ENCODE measurements around the gene GJD3. TPM values are rescaled to one million over a fixed set of nuclear protein-coding genes. Genes with fewer than 3 reads are reported as not detected.

GJD3 gene
- total RNA-seq, 1 experiment from 2014 or later, result not detected

- H3K14ac ChIP-seq (ENCODE audit: insufficient read depth, low read length), result no peak overlapping the region; the same call in 1 of the 2 replicates
- no peak overlapping the region for H3K4ac ChIP-seq (ENCODE audit: low read depth, low read length)
- peaks cover 11 to 26% of the 10 kb centered on the region in 2 experiments for H3K4me1 Mint-ChIP-seq
- peaks cover 0 to 5% (median 2%) of the 10 kb centered on the region in 3 experiments; a peak in 4 of 7 replicates for H3K36me3 Mint-ChIP-seq (ENCODE audit: insufficient read depth in 1 of 3, low read depth in 3 of 3)
- no peak overlapping the region for H3K9ac ChIP-seq (ENCODE audit: extremely low read depth, insufficient read length, low read length)
- no peak overlapping the region for H2BK20ac ChIP-seq (ENCODE audit: low read depth, low read length, poor library complexity, severe bottlenecking)
- H3K4me1 ChIP-seq (ENCODE audit: insufficient read depth, low read length), result peaks cover 3% of the 10 kb centered on the region
- H3K56ac ChIP-seq (ENCODE audit: insufficient read length, low read depth, low read length), result no peak overlapping the region
- no peak overlapping the region for H4K91ac ChIP-seq (ENCODE audit: insufficient read length, low read depth, low read length)
- TF ChIP-seq CTCF (conservative IDR thresholded peaks at IDR 0.05), result no peak
- no peaks in the 10 kb centered on the region for H3K79me1 ChIP-seq (ENCODE audit: insufficient read depth, low read depth, low read length, poor library complexity, severe bottlenecking)
- no peak overlapping the region for H4K5ac ChIP-seq (ENCODE audit: insufficient read length, low read depth, low read length)
- H2BK15ac ChIP-seq (ENCODE audit: low read depth, low read length), result no peak overlapping the region
- no peaks in the 10 kb centered on the region for H4K20me1 ChIP-seq (ENCODE audit: control insufficient read depth, insufficient read depth, insufficient read length)
- H3K4me2 ChIP-seq (ENCODE audit: insufficient read depth, insufficient read length, low read length), result no peak overlapping the region
- H3T11ph ChIP-seq (ENCODE audit: low read length), result no peak overlapping the region
- no peaks in the 10 kb centered on the region for H3K79me2 ChIP-seq (ENCODE audit: insufficient read depth, low read length)
- H3K4me3 Mint-ChIP-seq, result no peak overlapping the region
- no CpG with 5 or more reads among the region's 17 CpGs for WGBS (ENCODE audit: extremely low coverage, insufficient read length, low lambda C conversion rate)
- no peak overlapping the region for H2BK120ac ChIP-seq (ENCODE audit: low read depth, low read length, poor library complexity, severe bottlenecking)
- no peak overlapping the region for H2AFZ ChIP-seq (ENCODE audit: low read length)
- H4K8ac ChIP-seq (replicated peaks; ENCODE audit: insufficient read length, low read depth, low read length), result no peak overlapping the region
- no peak overlapping the region for H2BK5ac ChIP-seq (ENCODE audit: insufficient read length, low read length)
- peaks cover 9% of the 10 kb centered on the region; the same call in 1 of the 2 replicates for H3K27me3 ChIP-seq (ENCODE audit: insufficient read depth, low read length)
- DNase-seq, result no peak
- H3K23ac ChIP-seq (ENCODE audit: insufficient read length, low read depth, low read length), result no peak overlapping the region
- peaks cover 2 to 6% of the 10 kb centered on the region in 2 experiments; a peak in 4 of 5 replicates for H3K9me3 Mint-ChIP-seq
- no peak overlapping the region for H3K18ac ChIP-seq (ENCODE audit: insufficient read length, low read depth, low read length)
- no peak overlapping the region for H2BK12ac ChIP-seq (ENCODE audit: insufficient read length, low read depth, low read length)
- no peak overlapping the region for H3K27ac Mint-ChIP-seq
- H3K23me2 ChIP-seq (ENCODE audit: insufficient read length, low read depth, low read length, poor library complexity, severe bottlenecking), result peaks cover 10% of the 10 kb centered on the region
- H3K9me3 ChIP-seq (ENCODE audit: control insufficient read depth, low read depth, low read length), result no peaks in the 10 kb centered on the region
- H2AK5ac ChIP-seq (ENCODE audit: insufficient read length, low read length), result no peak overlapping the region
- H3K27ac ChIP-seq (ENCODE audit: insufficient read length, low read depth, low read length), result no peak overlapping the region
- peaks cover 28% of the 10 kb centered on the region for H3K27me3 Mint-ChIP-seq (ENCODE audit: low read depth)
Observed at GRCh38 chr17:40366861-40367518, 2.5 kb upstream of the GJD3 start.
